ENCODE measurements around the gene UBAC1. TPM values are rescaled to one million over a fixed set of nuclear protein-coding genes. Genes with fewer than 3 reads are reported as not detected.

UBAC1 gene
- total RNA-seq, 6 experiments from 2014 or later = 15.2 to 27.0 (median 16.5) TPM

GRCh38 chr9:135928074-135928730, 33.0 kb downstream of the UBAC1 start:
- no peak overlapping the region for H3K27ac ChIP-seq
- intact Hi-C loops (cut with DNase I) = no loop called here
- H3K36me3 ChIP-seq = peaks cover 0 to 20% (median 0%) of the 10 kb centered on the region in 4 donors
- 98% methylated on average over 8 of the region's 23 CpGs for WGBS (ENCODE audit: insufficient coverage, low coverage, low lambda C conversion rate, missing lambda C conversion rate)
- H3K9me3 ChIP-seq = no peaks in the 10 kb centered on the region
- ATAC-seq (no peak), DNase-seq (peak in 1 of 3 donors; percentile 42)
- H3K4me1 ChIP-seq = no peaks in the 10 kb centered on the region
- no peak overlapping the region for H3K4me3 ChIP-seq
- no peaks in the 10 kb centered on the region for H3K27me3 ChIP-seq
- TF ChIP-seq CTCF (IDR thresholded peaks at IDR 0.05) (no peak), POLR2A (IDR thresholded peaks at IDR 0.05) (no peak)

- no peak for TF ChIP-seq POLR2A (IDR thresholded peaks at IDR 0.05)
- no peak for TF ChIP-seq CTCF (IDR thresholded peaks at IDR 0.05)
- WGBS (ENCODE audit: insufficient coverage, low coverage, low lambda C conversion rate, missing lambda C conversion rate) = 100% methylated on average over 3 of the region's 25 CpGs
- Histone ChIP-seq H3K27ac (no peak overlapping the region), H3K36me3 (peaks cover 0 to 12% (median 0%) of the 10 kb centered on the region in 4 donors), H3K9me3 (no peaks in the 10 kb centered on the region), H3K27me3 (no peaks in the 10 kb centered on the region), H3K4me3 (no peak overlapping the region), H3K4me1 (no peaks in the 10 kb centered on the region)
- ATAC-seq = peak in 1 of 4 donors; percentile 5
- intact Hi-C loops (cut with DNase I) = no loop called here
- peak in 1 of 3 donors; percentile 38 for DNase-seq
Observed at GRCh38 chr9:135927195-135928013, 33.8 kb downstream of the UBAC1 start.

- DNase-seq (peak in 1 of 3 donors; percentile 53), ATAC-seq (peak in 3 of 4 donors; percentile 10 to 65 (median 35))
- H3K9me3 ChIP-seq = no peaks in the 10 kb centered on the region
- H3K27ac ChIP-seq = no peak overlapping the region
- peaks cover 0 to 11% (median 0%) of the 10 kb centered on the region in 4 donors for H3K36me3 ChIP-seq
- no peaks in the 10 kb centered on the region for H3K4me1 ChIP-seq
- H3K4me3 ChIP-seq = no peak overlapping the region
- H3K27me3 ChIP-seq = no peaks in the 10 kb centered on the region
- no peak for TF ChIP-seq CTCF (IDR thresholded peaks at IDR 0.05)
- no peak for TF ChIP-seq POLR2A (IDR thresholded peaks at IDR 0.05)
- WGBS (ENCODE audit: insufficient coverage, low coverage, low lambda C conversion rate, missing lambda C conversion rate) = 92% methylated on average over 2 of the region's 27 CpGs
- intact Hi-C loops (cut with DNase I) = no loop called here
Observed at GRCh38 chr9:135926402-135927194, 34.6 kb downstream of the UBAC1 start.

- Histone ChIP-seq H3K4me1 (no peaks in the 10 kb centered on the region), H3K27me3 (no peaks in the 10 kb centered on the region), H3K4me3 (no peak overlapping the region), H3K9me3 (no peaks in the 10 kb centered on the region), H3K27ac (no peak overlapping the region), H3K36me3 (peaks cover 0 to 3% (median 0%) of the 10 kb centered on the region in 4 donors)
- ATAC-seq (no peak), DNase-seq (peak in 1 of 3 donors; percentile 34)
- 93% methylated on average over 8 of the region's 19 CpGs for WGBS (ENCODE audit: insufficient coverage, low coverage, low lambda C conversion rate, missing lambda C conversion rate)
- no peak for TF ChIP-seq CTCF (IDR thresholded peaks at IDR 0.05)
- no peak for TF ChIP-seq POLR2A (IDR thresholded peaks at IDR 0.05)
- intact Hi-C loops (cut with DNase I) = no loop called here
Observed at GRCh38 chr9:135925496-135926133, 35.6 kb downstream of the UBAC1 start.
